H1 (cell line): ENCODE data around the gene SPRYD4. TPM values are rescaled to one million over a fixed set of nuclear protein-coding genes. Genes with fewer than 3 reads are reported as not detected.

Experiments
- CTCF ChIA-PET: fragments of 300-600 bp; sonication (Branson Sonifier 250); formaldehyde crosslinking; loops from one replicate; lab custom pipeline; 2021; ENCODE audit not compliant: partially characterized antibody; lab: Charles Lee
- POLR2A ChIA-PET: fragments of 300-600 bp; sonication (Branson Sonifier 250); formaldehyde crosslinking; loops from one replicate; lab custom pipeline; 2021; ENCODE audit warnings: inconsistent platforms; ENCODE audit not compliant: partially characterized antibody; lab: Charles Lee
- DNase-seq, 2 experiments: peaks; one replicate each; pipeline versions ENCODE4 v3.0.0 to v3.0.0-alpha.2; 2010 to 2022; ENCODE audit warnings: low spot score in 2 of 2, low read depth in 1 of 2, mixed read lengths in 1 of 2
- FAIRE-seq: peaks from 2 replicates; lab custom pipeline; 2011; peaks lifted over from hg19 to GRCh38; lab: Jason Lieb, UNC
- H2AFZ ChIP-seq: 2 replicates; pipeline ENCODE4 v1.8.1; 2012; ENCODE audit warnings: low read length, inconsistent platforms
- H2AK5ac ChIP-seq: 2 replicates; pipeline ENCODE4 v1.6.1; 2013; ENCODE audit warnings: low read depth, low read length
- H2BK120ac ChIP-seq: replicated peaks from 2 replicates; pipeline ENCODE3; 2013; ENCODE audit warnings: low read depth, low read length, inconsistent platforms
- H2BK12ac ChIP-seq: 2 replicates; pipeline ENCODE4 v1.6.1; 2013; ENCODE audit warnings: low read depth, low read length
- H2BK15ac ChIP-seq: 2 replicates; pipeline ENCODE4 v1.6.1; 2013; ENCODE audit warnings: low read length
- H2BK20ac ChIP-seq: 2 replicates; pipeline ENCODE4 v1.6.1; 2013; ENCODE audit warnings: low read length
- H2BK5ac ChIP-seq: 2 replicates; pipeline ENCODE4 v1.6.1; 2013; ENCODE audit warnings: low read depth, low read length
- H3K14ac ChIP-seq: 2 replicates; pipeline ENCODE4 v1.6.1; 2013; ENCODE audit warnings: inconsistent platforms; ENCODE audit not compliant: insufficient read length
- H3K18ac ChIP-seq: 2 replicates; pipeline ENCODE4 v1.6.1; 2013; ENCODE audit warnings: low read length; ENCODE audit errors: extremely low read depth
- H3K23ac ChIP-seq: 2 replicates; pipeline ENCODE4 v1.6.1; 2013; ENCODE audit warnings: inconsistent platforms; ENCODE audit not compliant: insufficient read length
- H3K23me2 ChIP-seq: 2 replicates; pipeline ENCODE4 v1.6.1; 2013; ENCODE audit warnings: low read depth, low read length
- H3K27ac ChIP-seq: 2 replicates; pipeline ENCODE4 v1.6.1; 2011; ENCODE audit warnings: low read depth, low read length, inconsistent platforms
- H3K27me3 ChIP-seq, 4 experiments: replicated peaks in 1 of 4; 1 replicate in 1 of 4; 2 replicates in 3 of 4; pipeline versions ENCODE4 v1.6.1 to v1.8.1; 2011 to 2013; ENCODE audit warnings: low read length in 3 of 4, mild to moderate bottlenecking in 3 of 4, inconsistent platforms in 2 of 4, mixed read lengths in 2 of 4, moderate library complexity in 1 of 4; ENCODE audit not compliant: control insufficient read depth in 3 of 4, insufficient read depth in 3 of 4; ENCODE audit errors: extremely low read depth in 1 of 4
- H3K36me3 ChIP-seq, 4 experiments: 2 replicates each; pipeline versions ENCODE4 v1.6.1 to v1.8.1; 2011 to 2013; ENCODE audit warnings: mild to moderate bottlenecking in 4 of 4, low read length in 3 of 4, moderate library complexity in 2 of 4, control low read depth in 1 of 4, inconsistent platforms in 1 of 4; ENCODE audit not compliant: insufficient read depth in 4 of 4, control insufficient read depth in 2 of 4
- H3K4ac ChIP-seq: replicated peaks from 2 replicates; pipeline ENCODE3; 2013; ENCODE audit warnings: low read length, low read depth, mixed read lengths, inconsistent platforms; ENCODE audit not compliant: insufficient read length
- H3K4me1 ChIP-seq, 4 experiments: replicated peaks in 1 of 4; 1 replicate in 1 of 4; 2 replicates in 3 of 4; pipeline versions ENCODE4 v1.6.1 to v1.8.1; 2011 to 2013; ENCODE audit warnings: low read length in 3 of 4, inconsistent platforms in 2 of 4, mixed read lengths in 1 of 4; ENCODE audit not compliant: insufficient read depth in 4 of 4, control insufficient read depth in 3 of 4
- H3K4me2 ChIP-seq, 2 experiments: 2 replicates each; pipeline versions ENCODE4 v1.6.1 to v1.8.1; 2011 to 2013; ENCODE audit warnings: low read depth in 2 of 2, low read length in 2 of 2, control low read depth in 1 of 2, inconsistent platforms in 1 of 2, mild to moderate bottlenecking in 1 of 2; ENCODE audit not compliant: insufficient read depth in 1 of 2
- H3K4me3 ChIP-seq, 4 experiments: fragments of 200-600, 300-600 bp in 1 of 4; sonication (generic), shearing (Covaris generic), sonication (Bioruptor Twin) in 1 of 4; 2 replicates each; pipeline versions ENCODE4 v1.5.1 to v1.8.1; 2011 to 2016; ENCODE audit warnings: low read length in 4 of 4, low read depth in 3 of 4, control low read depth in 2 of 4, inconsistent platforms in 2 of 4, mild to moderate bottlenecking in 2 of 4, mixed read lengths in 1 of 4, moderate library complexity in 1 of 4; ENCODE audit not compliant: insufficient read depth in 2 of 4; ENCODE audit errors: extremely low read depth in 1 of 4
- H3K56ac ChIP-seq: replicated peaks from 2 replicates; pipeline ENCODE3; 2013; ENCODE audit warnings: low read depth, mild to moderate bottlenecking, mixed read lengths, low read length, inconsistent platforms; ENCODE audit not compliant: insufficient read length
- H3K79me1 ChIP-seq: 2 replicates; pipeline ENCODE4 v1.6.1; 2013; ENCODE audit warnings: low read depth, low read length, control low read depth
- H3K79me2 ChIP-seq, 2 experiments: 2 replicates each; pipeline versions ENCODE4 v1.6.1 to v1.8.1; 2012 to 2013; ENCODE audit warnings: low read length in 2 of 2, mild to moderate bottlenecking in 2 of 2, inconsistent platforms in 1 of 2; ENCODE audit not compliant: insufficient read depth in 2 of 2, control insufficient read depth in 1 of 2
- H3K9ac ChIP-seq, 4 experiments: replicated peaks in 1 of 4; 1 replicate in 1 of 4; 2 replicates in 3 of 4; pipeline versions ENCODE4 v1.6.1 to v1.8.1; 2011 to 2013; ENCODE audit warnings: low read depth in 3 of 4, low read length in 3 of 4, control low read depth in 2 of 4, mild to moderate bottlenecking in 2 of 4, moderate library complexity in 2 of 4, inconsistent platforms in 1 of 4; ENCODE audit errors: extremely low read depth in 1 of 4
- H3K9me3 ChIP-seq, 2 experiments: 2 replicates each; pipeline versions ENCODE4 v1.6.1 to v1.8.1; 2012 to 2013; ENCODE audit warnings: mild to moderate bottlenecking in 2 of 2, moderate library complexity in 2 of 2, control low read depth in 1 of 2, inconsistent platforms in 1 of 2, low read depth in 1 of 2, low read length in 1 of 2, mixed read lengths in 1 of 2; ENCODE audit not compliant: insufficient read depth in 2 of 2
- H4K20me1 ChIP-seq, 2 experiments: replicated peaks in 1 of 2; 2 replicates each; pipeline versions ENCODE3 to v1.8.1; 2011 to 2013; ENCODE audit warnings: inconsistent platforms in 2 of 2, low read length in 2 of 2, mild to moderate bottlenecking in 1 of 2; ENCODE audit not compliant: insufficient read depth in 2 of 2, control insufficient read depth in 1 of 2
- H4K5ac ChIP-seq: 2 replicates; pipeline ENCODE4 v1.6.1; 2013; ENCODE audit warnings: low read length, low read depth, mixed read lengths, inconsistent platforms; ENCODE audit not compliant: insufficient read length
- H4K8ac ChIP-seq: 2 replicates; pipeline ENCODE4 v1.8.0; 2013; ENCODE audit warnings: mild to moderate bottlenecking, moderate library complexity, low read length, inconsistent platforms; ENCODE audit not compliant: insufficient read depth; ENCODE audit errors: extremely low read depth
- H4K91ac ChIP-seq: replicated peaks from 2 replicates; pipeline ENCODE3; 2013; ENCODE audit warnings: low read length, mixed read lengths, inconsistent platforms; ENCODE audit not compliant: insufficient read length
- CEBPB ChIP-seq: IDR thresholded peaks from 2 replicates; pipeline ENCODE4 v1.6.1; 2012; ENCODE audit warnings: low read depth, low read length
- CTCF ChIP-seq, 3 experiments: IDR thresholded peaks; 1 replicate in 2 of 3; 2 replicates in 1 of 3; pipeline versions ENCODE4 v1.5.1 to v1.6.1; 2011; ENCODE audit warnings: low read length in 3 of 3, mild to moderate bottlenecking in 3 of 3, inconsistent platforms in 2 of 3, low read depth in 1 of 3, moderate library complexity in 1 of 3; ENCODE audit not compliant: insufficient read depth in 1 of 3; ENCODE audit errors: control extremely low read depth in 1 of 3
- MAFK ChIP-seq: IDR thresholded peaks from 2 replicates; pipeline ENCODE4 v1.6.1; 2012; ENCODE audit warnings: low read depth, mild to moderate bottlenecking, improper control_type of control experiment, low read length
- TCF12 ChIP-seq: IDR thresholded peaks from 2 replicates; pipeline ENCODE4 v1.6.1; 2011; ENCODE audit warnings: low read depth, mild to moderate bottlenecking, low read length
- WGBS, 2 experiments: shearing (Covaris generic) in 1 of 2; methylation state at CpG; one replicate each; pipeline versions ENCODE4 v1.1.6 to v1.1.7; 2013 to 2015; ENCODE audit warnings: low lambda C conversion rate in 2 of 2, mixed read lengths in 2 of 2, inconsistent platforms in 1 of 2, low coverage in 1 of 2, missing lambda C conversion rate in 1 of 2; ENCODE audit not compliant: insufficient replicate concordance in 2 of 2, insufficient coverage in 1 of 2, insufficient read length in 1 of 2; ENCODE audit errors: extremely low coverage in 1 of 2, missing lambda C conversion rate in 1 of 2; 5-methylcytosine and 5-hydroxymethylcytosine counted together
- polyA plus RNA-seq, 7 experiments: library from polyadenylated mRNA; depleted of rRNA in 3 of 7; stranded (reverse) in 5 of 7; unstranded in 2 of 7; fragments of >200 nt in 5 of 7; fragments of 200-250 nt in 2 of 7; gene quantifications; 1 replicate in 5 of 7; 2 replicates in 1 of 7; 4 replicates in 1 of 7; pipeline versions ENCODE4 v1.2.1 to v1.2.3, GENCODE V29; 2011 to 2013; ENCODE audit warnings: missing spikeins in 2 of 7, mixed read lengths in 2 of 7
- total RNA-seq: library from RNA; stranded (reverse); fragmentation: NEBNext Ultra II Directional; extraction: Animal tissue kit (Norgen Biotek cat#: 25700); gene quantifications from 2 replicates; pipeline ENCODE4 v1.2.1, GENCODE V29; 2021

The SPRYD4 gene
- total and polyA plus RNA-seq, 2 of the 8 experiments (the other 6 are each of a cell fraction or from before 2014, with no cell fraction given), result 4.3 to 5.3 TPM

GRCh38 chr12:56420411-56420810 lies 48.0 kb upstream of the SPRYD4 start:
- H3K23me2 ChIP-seq, result no peaks in the 10 kb centered on the region
- ChIA-PET POLR2A (interaction anchor here (0.8 to 1.1 kb wide), 3 partner anchors 13 to 54 kb away, joined by 3 to 4 read pairs (median 3); partner anchors contain the start of gene TIMELESS), CTCF (interaction anchor here (0.7 to 1.0 kb wide), 2 partner anchors 104 to 129 kb away, joined by 3 read pairs; no protein-coding TSS in a partner anchor)
- no peak overlapping the region for H4K5ac ChIP-seq
- no peak for DNase-seq
- no peaks in the 10 kb centered on the region for H3K9me3 ChIP-seq
- no peak overlapping the region for H3K56ac ChIP-seq
- H3K4me2 ChIP-seq, result no peak overlapping the region
- no peaks in the 10 kb centered on the region for H3K27me3 ChIP-seq
- TF ChIP-seq TCF12, result no peak
- no peak for TF ChIP-seq MAFK
- TF ChIP-seq CEBPB, result peak; percentile 17; the same call in 1 of the 2 replicates
- no peak for TF ChIP-seq CTCF (IDR thresholded peaks at IDR 0.05; ENCODE audit: control extremely low read depth in 1 of 3, insufficient read depth in 1 of 3, low read depth in 1 of 3, low read length in 3 of 3)
- no peak overlapping the region for H2BK120ac ChIP-seq
- H2BK20ac ChIP-seq, result no peak overlapping the region
- H3K23ac ChIP-seq, result no peak overlapping the region
- H3K14ac ChIP-seq, result no peak overlapping the region
- H2AK5ac ChIP-seq, result no peak overlapping the region
- H2BK15ac ChIP-seq, result no peak overlapping the region
- no peaks in the 10 kb centered on the region for H4K20me1 ChIP-seq
- H3K36me3 ChIP-seq, result peaks cover 31 to 87% (median 66%) of the 10 kb centered on the region in 4 experiments
- no peaks in the 10 kb centered on the region for H3K79me2 ChIP-seq
- no peak overlapping the region for H4K8ac ChIP-seq
- H3K4me1 ChIP-seq, result no peaks in the 10 kb centered on the region
- no peak overlapping the region for H3K4ac ChIP-seq
- no peak for FAIRE-seq
- H3K4me3 ChIP-seq, result no peak overlapping the region
- 97% methylated on average over 6 of the region's 6 CpGs; no CpG with 5 or more reads in 1 of the 2 experiments for WGBS, 2 experiments
- no peak overlapping the region for H2BK5ac ChIP-seq
- no peak overlapping the region for H2BK12ac ChIP-seq
- no peak overlapping the region for H3K18ac ChIP-seq
- H4K91ac ChIP-seq, result no peak overlapping the region
- H3K27ac ChIP-seq, result no peak overlapping the region
- H3K9ac ChIP-seq, result no peak overlapping the region
- H3K79me1 ChIP-seq, result no peaks in the 10 kb centered on the region
- H2AFZ ChIP-seq, result no peak overlapping the region
